ENCODE results near the gene LRRC28. TPM values are rescaled to one million over a fixed set of nuclear protein-coding genes. Genes with fewer than 3 reads are reported as not detected.

The LRRC28 gene
- total RNA-seq, 1 donor from 2014 or later: 17.0 TPM

GRCh38 chr15:99424131-99424571 lies 172.9 kb downstream of the LRRC28 start:
- no peak for DNase-seq

DNA sequence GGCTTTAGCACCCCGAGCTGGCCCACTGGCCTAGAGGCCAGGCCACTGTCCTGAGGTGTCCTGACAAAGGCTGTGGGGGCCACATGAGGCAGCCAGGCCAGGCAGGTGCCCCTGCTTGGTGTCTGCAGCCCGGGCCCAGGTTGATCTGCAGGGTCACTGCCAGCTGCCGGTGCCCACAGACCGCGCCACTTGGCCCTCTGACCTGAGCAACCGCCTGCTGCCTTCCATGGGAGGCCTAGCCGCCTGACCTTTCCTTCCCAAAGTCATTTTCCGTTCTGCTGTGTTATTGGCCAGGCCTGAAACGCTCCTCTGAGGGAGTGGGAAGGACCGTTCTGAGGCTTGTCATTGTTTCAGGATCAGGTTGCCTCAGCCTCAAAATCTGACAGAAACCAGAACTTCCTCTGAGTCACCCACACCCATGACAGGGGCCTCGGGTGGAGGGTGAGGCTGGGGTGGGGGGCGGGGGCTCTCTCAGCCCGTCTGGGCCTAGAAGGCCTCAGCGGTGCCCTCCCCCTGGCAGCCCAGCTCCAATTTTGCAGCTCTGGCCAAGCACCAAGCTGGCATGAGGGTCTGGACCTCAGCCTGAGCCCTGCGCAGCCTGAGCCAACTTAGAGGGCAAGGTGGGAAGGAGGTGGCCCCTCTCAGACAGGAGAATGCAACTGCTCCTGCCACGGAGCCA lies 173.8 kb downstream of the LRRC28 start:
- peak; percentile 93 for DNase-seq

GRCh38 chr15:99425657-99426301 lies 174.5 kb downstream of the LRRC28 start:
- DNase-seq: peak; percentile 55

DNA sequence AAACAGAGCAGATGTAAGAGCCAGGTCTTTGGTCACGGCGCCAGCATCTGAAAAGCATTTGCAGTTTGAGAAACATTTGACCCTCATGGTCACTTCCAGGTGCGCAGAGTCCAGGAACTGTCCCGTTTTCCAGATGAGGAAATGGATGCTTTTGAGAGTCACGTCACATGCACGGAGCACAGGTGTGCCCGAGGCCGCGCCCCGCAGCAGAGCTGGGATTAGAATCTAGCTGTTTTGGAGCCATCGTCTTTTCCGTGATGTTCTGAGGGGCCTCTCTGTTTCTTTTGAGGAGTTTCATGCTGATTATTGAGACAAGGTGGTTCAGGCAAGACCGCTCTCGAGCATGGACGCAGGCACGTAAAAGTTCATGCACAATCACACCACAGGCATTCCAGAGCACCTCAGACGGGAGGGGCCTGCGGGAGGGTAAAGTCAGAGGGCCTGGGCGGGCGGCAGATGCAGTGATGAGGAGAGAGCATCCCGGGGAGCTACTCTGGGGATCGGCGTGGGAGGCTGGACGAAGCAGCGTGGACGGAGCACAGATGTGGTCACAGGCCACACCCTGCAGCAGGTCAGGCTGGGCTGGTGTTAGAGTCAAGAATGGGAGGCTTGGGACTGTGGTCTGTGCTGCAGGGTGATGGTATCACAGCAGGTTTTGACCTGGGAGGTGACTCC lies 175.3 kb downstream of the LRRC28 start:
- no peak for DNase-seq

DNA sequence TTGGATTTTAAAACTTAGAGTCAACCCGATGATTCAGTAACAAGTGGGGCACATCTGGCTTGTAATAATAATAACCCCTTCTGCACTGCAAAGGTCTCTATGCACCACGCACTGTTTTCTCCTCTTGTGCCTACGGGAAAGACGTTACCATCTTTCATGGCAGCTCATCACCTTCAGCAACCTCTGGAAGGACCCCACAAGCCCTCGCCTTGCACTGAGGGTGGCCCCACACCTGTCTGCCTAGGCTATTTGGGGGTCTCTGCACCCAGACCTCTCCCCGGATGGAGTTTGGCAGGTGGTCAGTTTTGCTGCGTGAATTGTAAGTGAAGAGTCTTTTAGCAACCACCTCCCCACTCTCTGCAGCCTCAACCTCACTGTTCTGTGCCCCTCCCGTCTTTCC lies 175.9 kb downstream of the LRRC28 start:
- no peak for DNase-seq

DNA sequence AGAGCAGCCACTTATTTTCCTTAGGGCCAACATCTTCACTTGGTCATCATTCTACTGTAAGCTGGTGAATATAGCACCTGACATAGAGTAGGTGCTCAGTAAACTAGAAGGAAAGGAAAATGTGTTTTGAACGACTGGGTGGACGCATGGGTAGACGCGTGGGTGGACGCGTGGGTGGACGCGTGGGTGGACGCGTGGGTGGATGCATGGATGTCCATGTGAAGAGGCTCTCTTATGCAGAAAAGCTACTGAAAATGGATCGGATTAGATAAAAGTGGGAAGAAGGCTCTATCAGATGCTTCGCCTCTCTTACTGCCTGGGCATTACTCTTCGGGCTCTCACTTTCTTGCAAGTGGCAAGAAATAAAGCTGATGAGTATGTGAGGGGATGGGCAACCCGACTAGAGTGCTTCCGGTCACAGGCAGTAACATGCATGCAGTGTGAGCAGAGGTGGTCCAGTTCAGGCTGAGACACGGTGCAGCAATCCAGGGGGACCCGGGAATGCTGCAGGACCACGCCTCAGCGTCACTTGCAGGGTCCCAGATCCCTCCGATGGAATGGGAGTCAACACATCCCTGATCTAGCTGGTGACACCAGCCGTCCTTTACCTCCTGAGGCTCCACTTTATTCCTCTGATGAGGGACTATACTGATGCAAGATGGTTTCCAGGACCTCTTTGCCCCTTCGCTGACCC lies 176.5 kb downstream of the LRRC28 start:
- no peak for DNase-seq

DNA sequence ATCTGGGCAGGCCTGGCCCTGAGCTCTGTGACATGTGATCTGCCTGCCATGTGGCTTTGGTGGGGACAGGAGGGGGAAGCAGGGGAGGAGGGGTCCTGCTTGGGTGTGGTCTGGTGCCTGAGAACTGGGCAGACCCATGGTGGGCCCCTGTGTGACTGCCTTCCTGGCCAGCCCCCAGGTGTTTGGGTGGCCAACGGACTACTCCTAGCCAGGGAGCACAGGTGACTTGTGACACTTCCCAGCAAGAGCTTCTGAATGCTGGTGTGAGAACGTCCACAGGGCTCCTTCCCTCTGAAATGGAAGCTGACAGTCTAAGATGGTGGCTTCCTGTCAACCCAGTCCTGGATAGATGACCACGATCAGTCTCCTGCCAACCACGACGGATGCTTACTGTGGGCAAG lies 178.4 kb downstream of the LRRC28 start:
- no peak for DNase-seq

DNA sequence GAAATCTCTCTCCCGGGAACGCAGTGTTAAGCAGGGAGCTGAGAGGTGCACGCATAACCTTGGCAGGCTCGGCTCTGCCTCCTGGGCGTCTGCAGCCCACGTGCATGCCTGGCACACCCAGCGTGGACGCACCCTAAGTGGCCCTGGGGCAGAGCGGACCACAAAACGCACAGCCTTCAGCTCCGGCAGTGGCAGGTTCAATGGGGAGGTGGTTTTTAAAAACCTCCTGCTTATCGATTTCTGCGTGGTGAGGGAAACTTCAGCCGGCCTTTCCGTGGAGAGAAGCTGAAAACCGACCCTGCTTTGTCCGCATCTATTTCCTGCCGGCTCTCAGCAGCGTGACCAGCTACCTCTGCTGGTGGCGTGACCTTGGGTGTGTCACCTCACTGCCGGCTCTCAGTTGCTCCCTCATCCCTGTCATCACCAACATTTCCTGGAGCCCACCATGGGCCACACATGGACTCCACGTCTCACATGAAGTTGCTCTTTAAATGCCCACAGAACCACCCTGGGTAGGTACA lies 179.7 kb downstream of the LRRC28 start:
- DNase-seq: no peak

- DNase-seq: no peak
These were observed 180.4 kb downstream of the LRRC28 start for GRCh38 chr15:99431661-99432091.

DNA sequence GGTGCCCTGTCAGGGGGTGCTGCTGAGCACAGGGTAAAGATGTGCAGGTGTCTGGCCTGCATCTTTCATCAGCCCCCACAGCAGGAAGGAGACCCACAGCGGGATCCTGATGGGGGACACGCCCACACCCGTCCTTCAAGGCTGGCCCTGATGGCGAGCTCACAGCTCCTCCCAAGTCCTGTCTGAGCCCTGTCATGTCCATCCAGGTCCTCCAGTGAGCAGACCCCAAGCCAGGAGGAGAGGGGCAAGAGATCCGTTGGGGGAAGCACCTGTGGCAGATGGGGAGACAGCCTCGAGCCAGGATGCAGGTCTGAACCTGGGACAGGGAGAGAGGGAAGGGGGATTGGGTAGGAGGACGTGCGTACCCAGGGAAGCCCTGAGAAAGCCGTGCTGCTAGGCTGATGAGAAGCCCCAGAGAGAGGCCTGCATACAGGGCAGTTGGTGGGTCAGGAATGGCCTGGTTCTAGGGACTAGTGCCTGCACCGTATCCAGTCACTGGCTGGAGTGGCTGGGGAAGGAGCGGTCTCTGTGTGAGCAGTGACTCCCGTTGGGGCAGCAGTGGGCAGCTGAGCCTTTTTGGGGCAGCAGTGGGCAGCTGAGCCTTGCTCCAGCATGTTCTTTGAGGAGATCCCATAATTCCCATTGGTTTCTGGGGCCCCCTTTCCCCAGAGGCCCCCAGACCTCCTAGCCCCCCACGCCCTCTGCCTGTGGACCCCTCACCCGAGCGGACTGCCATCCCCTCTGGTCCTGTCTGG lies 181.2 kb downstream of the LRRC28 start:
- DNase-seq: no peak

DNA sequence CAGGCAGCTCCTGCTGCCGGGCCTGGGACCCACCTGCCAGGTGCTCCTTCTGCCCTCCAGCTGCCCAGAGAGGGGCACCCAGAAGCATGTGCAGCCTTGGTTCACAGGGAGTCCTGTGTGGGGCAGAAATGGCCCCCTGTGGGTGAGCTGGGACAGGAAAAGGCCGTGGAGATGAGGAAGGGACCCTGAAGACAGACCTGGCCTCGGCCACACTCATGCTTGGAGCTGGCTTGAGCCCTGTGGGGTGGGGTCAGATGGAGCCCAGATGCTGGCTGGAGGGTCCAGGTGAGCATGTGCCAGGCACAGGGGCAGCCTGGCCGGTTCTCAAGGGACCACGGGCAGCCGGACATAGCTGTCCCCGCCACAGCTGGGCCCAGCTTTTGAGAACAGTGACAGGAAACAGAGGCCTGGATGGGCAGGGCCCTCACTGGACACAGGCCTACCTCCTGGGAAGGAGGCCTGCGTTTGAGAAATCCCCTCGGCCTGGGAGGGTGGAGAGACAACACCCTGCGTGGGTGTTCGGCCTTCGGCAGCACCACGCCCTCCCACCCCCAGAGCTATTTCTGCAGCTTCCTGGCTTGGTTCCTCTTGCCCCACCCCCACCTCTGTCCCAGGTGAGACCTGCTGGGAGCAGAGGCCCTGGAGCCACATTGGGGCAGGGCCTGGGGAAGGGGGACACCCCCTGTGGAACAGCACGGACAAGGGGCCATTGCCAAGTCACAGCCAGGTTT lies 181.9 kb downstream of the LRRC28 start:
- DNase-seq: no peak

DNA sequence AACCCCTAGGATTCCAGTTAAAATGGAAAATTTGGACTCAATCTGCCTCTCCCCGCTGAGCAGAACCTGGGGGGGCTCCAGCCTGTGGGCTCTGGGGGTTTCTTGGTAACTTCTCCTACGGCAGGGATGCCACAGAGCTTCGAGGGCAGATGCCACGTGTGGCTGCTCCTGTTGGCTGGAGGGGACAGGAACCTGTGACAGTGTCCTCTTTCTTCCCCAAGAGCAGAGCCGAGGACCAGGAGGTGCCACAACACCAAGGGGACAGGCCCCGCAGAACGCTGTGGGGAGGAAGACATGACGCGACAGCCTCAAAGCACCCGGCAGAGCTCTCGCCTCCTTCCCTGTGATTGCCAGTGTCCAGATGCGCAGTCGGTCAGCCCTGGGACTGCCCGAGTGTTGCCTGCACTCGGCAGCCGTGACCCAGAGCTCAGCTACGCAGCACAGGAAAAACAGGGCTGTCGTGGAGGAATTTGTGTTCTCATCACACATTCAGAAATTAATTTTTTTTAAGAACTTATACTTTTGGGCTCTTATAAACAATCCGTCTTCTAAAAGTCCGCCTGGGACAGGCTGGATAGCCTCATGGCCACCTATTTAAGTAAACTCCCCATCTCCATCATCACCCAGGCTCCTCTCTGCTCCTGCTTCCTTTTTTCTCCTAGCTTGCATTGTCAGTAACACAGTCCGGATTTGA lies 182.6 kb downstream of the LRRC28 start:
- DNase-seq: no peak

GRCh38 chr15:99434506-99435112 lies 183.3 kb downstream of the LRRC28 start:
- no peak for DNase-seq

DNA sequence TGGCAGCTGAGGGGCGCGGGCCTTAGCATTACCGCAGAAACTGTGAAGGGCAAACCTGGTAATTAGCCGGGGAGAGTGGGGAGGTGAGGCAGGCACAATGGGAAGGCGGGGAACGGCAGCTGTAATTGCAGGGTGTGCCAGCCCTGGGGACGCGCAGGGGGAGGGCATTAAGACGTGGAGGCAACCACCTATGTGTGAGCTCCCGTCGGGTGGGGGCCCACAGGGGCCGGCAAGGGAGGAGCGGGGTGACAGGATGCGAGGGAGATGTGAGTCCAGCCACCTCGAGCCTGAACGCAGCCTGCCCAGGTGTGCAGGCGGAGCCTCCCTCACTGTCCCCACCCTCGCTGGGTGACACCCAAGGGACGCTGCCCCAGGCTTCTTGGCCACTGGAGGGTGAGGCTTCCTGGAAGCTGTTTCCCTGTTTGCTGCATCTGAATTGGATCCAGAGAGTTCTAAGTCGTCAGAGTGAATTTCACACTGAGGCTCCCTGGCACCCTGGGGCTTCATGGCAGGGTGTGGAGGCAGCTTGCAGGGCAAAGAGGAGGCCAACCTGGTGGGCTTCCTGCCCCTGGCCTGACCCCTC lies 183.9 kb downstream of the LRRC28 start:
- no peak for DNase-seq

DNA sequence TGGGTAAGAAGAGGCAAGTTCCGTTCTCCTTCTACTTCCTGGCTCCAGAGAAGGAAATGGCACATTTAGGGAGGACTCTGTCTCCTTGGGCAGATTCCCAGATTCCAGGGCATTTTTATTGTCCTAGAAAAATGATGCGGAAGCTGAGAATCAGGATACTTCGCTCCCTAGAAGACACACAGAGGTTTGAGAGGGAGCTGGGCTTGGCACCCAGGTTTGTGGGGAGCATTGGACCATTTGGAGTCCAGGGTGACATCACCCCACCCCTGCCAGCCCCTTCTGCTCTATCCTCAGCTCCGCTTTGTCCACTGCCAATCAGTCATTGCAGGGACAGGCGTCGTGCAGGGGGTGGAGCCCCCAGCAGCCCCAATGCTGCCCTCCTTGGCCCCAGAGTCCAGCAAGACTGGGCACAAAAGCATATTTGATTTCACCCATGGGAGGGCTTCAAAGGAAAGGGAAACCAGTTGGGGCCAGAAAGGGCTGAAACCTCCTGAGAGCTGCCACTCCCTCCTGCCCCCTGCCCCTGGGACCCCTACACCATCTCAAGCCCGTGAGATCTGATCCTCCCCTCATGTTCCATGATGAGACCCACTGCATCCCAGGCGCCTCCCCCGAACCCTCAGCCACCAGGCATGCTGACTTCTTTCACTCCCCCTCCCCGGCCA lies 184.7 kb downstream of the LRRC28 start:
- no peak for DNase-seq

DNA sequence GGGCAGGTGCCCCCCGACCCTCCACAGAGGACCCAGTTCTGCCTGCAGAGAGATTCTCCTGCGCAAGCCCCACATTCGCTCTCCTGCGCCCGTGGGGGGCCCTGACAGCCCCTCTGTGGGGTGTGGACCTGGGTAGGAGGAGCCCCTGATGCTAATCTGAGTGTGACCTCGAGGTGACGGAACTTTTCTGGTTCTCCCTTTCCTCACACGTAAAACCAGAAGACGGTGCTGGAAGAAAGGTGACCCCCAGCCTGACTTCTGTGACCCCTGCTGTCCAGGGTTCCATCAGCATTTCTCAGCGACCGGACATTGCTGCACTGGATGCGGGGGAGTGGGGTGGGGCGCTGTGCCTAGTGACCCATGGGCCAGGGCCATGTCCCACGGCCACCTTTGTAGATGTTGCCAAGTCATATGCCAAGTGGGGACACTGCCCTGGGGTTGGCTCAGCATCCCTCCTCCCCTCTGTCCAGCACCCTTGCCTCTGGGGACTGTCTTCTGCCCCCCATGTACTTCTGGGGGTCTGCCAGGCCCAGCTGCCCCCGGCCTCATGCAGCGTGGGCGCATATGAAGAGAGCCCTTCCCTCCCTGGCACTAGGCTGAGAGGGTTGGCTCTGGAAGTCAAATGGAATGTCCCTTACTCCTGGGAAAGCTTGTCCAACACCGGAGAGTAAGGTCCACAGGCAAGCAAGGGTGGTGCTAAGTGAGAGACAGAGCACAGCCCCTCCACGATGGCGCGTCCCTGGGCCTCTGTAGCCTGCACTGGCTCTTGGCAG lies 185.4 kb downstream of the LRRC28 start:
- DNase-seq: no peak

- no peak for DNase-seq
These were observed 186.3 kb downstream of the LRRC28 start for GRCh38 chr15:99437315-99438223.

GRCh38 chr15:99438224-99438585 lies 186.9 kb downstream of the LRRC28 start:
- no peak for DNase-seq
